ENCODE measurements around the gene TLE1. TPM values are rescaled to one million over a fixed set of nuclear protein-coding genes. Genes with fewer than 3 reads are reported as not detected.

TLE1 gene
- total RNA-seq, 1 donor from 2014 or later: 32.2 TPM

DNA sequence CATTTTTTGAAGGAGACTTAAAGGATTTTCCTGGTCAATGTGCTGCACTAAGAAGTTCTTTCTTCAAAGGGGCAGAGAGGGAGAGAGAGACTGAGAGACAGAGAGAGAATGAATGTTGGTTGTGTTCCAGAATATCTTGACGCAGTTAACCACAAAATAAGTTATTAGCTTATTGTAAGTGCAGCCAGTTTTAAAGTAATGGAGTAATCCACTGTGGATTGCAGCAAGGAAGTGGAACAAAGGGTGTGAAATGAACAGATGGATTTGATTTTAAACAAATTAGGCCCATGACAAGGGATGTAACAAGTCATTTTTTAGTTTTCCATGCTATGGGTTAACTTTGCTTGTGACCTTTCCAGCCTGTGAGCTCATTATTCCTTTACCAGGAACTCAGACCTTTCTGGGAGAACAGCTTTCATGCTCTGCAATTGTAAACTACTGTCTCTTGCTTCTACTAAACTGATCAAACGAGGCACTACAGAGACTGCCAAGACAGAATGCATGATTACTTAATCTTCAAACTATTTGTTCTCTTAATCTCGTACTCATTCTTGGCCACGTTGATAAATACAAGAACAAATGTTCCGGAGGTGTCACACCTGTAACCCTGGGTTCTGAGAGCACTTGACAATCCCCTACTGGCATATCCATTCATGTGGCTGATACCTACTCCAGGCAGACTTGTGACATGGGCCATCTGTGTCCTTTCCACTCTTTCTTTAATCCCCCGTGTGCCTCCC is 131.1 kb downstream of the TLE1 start:
- DNase-seq (ENCODE audit: low spot score in 2 of 2): no peak
- no peak for FAIRE-seq

DNA sequence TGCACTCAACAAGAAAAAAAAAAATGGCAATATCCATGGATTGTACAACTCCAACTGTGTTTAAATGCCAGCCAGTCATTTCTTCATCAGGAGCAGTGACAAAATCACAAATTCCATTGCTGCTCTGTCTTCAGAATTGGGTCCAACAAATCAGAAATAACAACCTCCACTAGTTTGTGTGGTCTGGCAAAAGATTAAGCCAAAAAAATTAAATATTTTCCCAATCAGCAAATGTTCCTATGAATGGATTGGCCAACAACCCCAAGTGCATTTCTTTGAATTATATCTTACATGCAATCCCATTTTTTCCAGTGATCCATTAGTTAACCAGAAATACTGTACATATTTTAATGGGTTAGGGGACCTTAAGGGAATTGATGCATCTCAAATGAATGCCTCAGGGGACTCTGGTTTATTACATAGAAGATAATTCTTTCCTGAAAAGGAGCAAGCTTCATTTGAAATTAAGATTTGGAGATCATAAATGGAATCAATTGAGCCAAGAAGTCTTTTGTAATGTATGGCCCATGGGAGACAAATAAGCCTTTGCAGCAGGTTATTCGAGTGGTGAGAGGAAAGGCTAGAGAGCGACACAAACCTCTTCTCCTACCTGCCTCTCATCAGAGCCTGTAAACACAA is 131.8 kb downstream of the TLE1 start:
- FAIRE-seq: no peak
- DNase-seq (ENCODE audit: low spot score in 2 of 2): no peak

DNA sequence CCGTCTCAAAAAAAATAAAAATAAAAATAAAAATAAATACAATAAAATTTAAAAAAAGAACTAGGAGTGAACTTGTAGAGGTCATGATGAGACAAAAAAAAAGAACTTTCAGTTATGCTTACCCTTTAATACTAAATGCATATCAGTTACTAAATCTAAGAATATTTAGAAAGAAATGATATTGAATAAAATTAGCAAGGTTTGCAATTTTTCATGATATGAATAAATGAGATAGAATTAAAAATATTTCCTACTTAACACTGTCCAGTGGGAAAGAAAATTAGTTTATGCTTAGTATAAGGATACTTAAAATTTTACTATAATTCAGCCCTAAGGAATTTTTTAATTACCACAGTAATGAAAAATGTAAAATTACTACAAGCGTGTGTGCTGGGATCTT is 132.4 kb downstream of the TLE1 start:
- FAIRE-seq: no peak
- no peak for DNase-seq (ENCODE audit: low spot score in 2 of 2)

- FAIRE-seq: no peak
- DNase-seq (ENCODE audit: low spot score in 2 of 2): no peak
Measured at GRCh38 chr9:81552581-81552991, 136.8 kb downstream of the TLE1 start.

DNA sequence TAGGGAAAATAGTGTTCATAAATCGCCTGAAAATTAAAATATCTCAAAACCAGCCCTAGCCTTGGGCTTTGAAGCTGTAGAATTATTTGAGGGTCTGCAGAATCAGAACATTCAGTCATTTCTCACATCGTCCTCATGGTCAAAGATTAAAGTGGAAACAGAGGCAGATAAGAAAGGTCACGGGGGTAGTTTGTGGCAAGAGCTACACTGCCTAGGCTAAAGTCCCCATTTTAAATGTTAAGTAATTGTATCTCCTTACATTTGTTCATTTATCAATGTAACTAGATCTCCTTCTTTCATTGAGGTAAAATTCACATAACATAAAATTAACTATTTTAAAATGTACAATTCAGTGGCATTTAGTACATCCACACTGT is 139.2 kb downstream of the TLE1 start:
- DNase-seq (ENCODE audit: low spot score in 2 of 2) (no peak), FAIRE-seq (no peak)

DNA sequence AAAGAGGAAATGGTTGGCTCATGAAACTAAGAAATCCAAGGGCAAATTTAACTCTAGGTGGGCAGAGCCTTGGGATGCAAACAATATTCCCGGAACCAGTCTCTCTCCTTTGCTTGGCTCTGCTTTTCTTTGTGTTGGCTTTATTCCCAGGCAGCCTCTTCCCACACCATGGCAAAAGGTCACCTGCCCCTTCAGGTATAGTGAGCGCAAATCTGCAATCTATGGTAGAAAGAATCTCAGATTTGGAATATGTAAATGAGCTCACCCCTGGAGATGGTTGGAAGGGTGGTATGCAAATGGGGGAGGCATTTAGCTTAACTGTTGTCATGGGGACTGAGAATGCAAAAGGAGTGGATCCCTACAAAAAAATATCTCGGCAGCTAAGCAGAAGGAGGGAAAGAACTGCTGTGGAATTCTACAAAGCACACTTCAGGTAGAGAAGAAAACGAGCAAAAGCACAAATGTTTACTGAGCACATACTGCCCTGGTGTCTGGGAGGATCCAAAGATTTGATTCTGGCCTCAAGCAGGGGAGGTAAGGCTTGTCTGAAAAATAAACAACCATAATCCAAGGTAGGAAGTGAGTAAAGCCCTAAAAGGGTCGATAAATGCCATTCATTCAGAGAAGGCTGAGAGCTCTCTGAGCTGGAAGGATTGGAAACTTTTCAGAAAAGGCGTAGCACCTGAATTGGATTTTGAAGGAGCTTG is 139.7 kb downstream of the TLE1 start:
- FAIRE-seq (no peak), DNase-seq (ENCODE audit: low spot score in 2 of 2) (no peak)

GRCh38 chr9:81548911-81549310 is 140.4 kb downstream of the TLE1 start:
- DNase-seq (ENCODE audit: low spot score in 2 of 2) (no peak), FAIRE-seq (no peak)

DNA sequence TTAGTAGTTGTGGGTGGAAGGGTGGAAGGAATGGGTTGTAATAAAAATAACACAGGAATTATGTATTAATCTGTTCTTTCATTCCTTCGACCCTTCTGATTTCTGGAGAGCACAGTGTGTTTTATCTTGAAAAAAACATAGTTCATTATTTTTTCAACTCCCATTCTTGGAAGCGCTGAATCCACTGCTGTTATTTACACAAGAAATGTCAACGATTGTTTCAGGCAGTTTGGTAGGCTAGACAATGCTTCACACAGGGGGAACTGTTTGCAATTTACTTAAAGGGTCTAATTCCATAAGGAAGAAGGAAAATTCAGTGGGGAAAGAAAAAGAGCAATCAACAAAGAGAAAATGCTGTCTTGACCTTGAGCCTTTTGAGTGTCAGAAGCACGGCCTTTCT is 142.9 kb downstream of the TLE1 start:
- FAIRE-seq (no peak), DNase-seq (ENCODE audit: low spot score in 2 of 2) (no peak)

GRCh38 chr9:81543695-81544094 is 145.7 kb downstream of the TLE1 start:
- FAIRE-seq: no peak
- DNase-seq (ENCODE audit: low spot score in 2 of 2): no peak

DNA sequence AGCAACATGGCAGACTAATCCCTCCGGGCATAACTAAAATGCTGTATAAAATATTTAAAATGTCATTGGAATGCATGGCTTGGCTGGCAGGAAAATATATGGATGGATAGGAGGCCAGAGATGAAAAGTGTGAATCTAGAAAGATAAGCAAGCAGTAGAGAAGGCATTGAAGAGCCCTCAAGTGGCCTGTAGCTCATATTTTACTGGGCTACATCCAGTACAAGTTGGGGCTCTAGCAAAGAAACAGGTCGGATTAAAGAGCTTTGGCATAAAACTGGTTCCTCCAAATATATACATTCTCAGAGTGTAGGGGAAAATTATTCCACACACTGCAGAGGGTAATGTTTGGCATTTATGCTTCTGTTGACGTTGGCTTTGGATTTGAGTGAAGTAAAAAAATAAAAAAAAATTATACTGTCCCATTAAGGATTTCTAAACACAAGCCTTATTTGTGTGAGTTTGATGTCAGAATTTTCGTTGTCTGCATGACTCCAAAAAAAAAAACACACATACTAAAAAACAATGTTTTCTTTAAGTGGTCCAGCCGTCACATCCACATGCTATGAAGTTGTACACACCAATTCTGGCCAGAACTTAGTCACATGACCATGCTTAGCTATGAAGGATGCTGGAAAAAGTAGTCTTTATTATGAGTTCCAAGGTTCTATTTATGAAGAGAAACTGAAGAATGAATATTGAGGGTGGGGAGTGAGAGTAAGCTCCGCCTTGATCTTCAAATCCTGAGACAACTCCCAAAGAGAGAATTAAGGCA is 147.0 kb downstream of the TLE1 start:
- DNase-seq (ENCODE audit: low spot score in 2 of 2) (no peak), FAIRE-seq (no peak)

GRCh38 chr9:81540142-81540710 is 149.1 kb downstream of the TLE1 start:
- DNase-seq (ENCODE audit: low spot score in 2 of 2) (no peak), FAIRE-seq (no peak)

DNA sequence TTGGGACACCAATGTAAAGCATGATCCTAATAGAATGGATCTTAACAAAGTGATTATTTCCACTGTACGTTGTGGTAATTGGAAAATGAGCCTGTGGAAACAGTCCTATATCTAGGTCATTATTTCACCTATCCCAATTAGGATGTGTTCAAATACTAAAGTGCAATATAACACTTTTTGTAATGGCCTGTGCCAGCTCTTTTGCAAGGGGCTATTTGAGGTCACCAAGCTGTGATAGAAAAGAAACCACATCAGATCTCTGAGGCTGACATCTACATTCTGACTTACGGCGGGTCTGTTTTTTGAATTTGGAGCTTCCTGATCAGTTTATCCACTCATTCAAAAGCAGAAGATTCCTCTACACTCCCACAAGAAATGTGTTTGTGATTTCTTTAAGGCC is 150.0 kb downstream of the TLE1 start:
- FAIRE-seq (no peak), DNase-seq (ENCODE audit: low spot score in 2 of 2) (no peak)

GRCh38 chr9:81538890-81539289 is 150.5 kb downstream of the TLE1 start:
- no peak for DNase-seq (ENCODE audit: low spot score in 2 of 2)

DNA sequence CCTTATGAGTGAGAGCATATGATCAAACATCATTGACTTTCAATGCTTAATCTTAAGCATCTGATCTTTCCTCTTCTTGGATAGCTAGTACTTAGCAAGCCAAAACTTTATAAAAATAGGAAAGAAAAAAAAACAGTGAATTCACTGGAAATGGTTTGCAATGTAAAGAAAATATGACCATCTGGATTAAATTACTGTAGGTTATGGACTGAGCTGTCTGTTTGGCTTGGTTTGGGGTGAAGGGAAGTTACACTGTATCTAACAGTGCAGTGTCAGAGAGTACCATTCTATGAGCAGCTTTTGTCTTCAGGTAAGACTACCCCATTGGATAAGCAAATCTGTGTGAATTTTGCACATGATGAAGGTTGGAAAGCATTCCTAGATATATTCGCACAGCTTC is 151.4 kb downstream of the TLE1 start:
- FAIRE-seq (no peak), DNase-seq (ENCODE audit: low spot score in 2 of 2) (no peak)

More at GRCh38 chr9:81538890-81539289, 150.5 kb downstream of the TLE1 start:
- no peak for FAIRE-seq

DNA sequence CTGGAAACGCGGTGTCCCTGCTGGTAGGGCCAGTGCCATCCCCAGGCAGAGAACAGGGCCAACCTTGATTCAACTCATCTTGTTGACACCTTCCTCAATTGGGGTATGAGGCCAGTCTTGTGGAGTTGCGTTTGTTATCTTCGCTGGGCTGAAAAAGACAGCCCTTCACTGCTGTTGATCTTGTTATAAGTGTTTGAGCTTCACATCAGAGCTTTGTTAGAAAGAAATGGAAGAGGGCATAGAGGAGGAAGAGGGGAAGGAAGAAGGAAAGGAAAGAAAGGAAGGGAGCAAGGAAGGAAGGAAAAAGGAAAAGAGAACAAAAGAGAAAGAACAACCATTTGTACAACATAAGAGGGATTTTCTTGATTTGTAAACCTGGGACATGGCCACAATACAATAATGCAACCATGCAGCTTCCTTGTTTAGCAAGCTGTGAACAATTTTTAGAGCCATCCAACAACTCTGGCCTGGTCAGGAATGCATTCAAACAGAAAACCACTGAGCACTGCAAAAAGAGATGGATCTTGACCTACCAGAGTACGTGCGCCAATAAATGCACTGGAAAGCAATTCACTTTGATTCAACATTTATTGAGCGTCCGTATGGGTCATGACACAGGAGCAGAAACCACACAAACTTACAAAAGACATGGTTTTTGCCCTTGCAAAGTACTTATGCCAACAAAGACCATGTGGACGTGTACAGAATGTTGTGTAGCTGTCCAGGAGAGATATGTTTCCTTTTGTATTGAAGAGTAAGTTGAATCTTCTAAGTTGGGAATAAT is 152.9 kb downstream of the TLE1 start:
- no peak for FAIRE-seq

DNA sequence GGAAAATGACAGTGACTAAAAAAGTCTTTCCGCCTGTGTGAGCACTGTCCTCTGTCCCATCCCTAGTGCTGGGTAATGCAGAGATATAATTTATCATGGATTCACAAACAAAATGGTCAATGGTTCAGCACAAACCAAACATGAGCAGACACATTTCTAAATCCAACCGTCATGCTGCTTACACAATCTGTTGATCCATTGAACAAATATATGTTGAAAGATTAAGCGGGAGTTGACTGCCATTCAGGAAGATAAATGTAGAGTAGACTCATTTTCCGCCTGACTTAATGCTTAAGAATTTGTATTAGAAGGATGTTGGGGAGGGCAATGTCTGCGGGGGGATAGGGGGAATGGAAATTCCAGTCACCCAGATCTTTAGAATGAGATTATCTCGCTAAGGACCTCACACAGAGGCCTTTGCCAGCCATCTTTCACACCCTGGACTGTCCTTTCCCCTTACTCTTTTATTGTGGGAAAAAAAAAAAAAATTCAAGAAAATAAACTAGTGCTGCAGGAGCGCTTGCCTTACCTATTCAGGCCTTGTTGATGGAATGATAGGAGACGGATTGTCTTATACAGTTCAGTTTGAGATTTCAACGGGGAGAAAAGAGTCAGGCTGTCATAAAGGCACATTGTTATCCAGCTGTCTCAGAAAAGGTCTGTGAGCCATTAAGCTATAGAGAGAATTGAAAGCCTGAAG is 153.7 kb downstream of the TLE1 start:
- DNase-seq (ENCODE audit: low spot score in 2 of 2) (no peak), FAIRE-seq (no peak)

More for the DNA sequence above, 152.9 kb downstream of the TLE1 start:
- DNase-seq (ENCODE audit: low spot score in 2 of 2): no peak

DNA sequence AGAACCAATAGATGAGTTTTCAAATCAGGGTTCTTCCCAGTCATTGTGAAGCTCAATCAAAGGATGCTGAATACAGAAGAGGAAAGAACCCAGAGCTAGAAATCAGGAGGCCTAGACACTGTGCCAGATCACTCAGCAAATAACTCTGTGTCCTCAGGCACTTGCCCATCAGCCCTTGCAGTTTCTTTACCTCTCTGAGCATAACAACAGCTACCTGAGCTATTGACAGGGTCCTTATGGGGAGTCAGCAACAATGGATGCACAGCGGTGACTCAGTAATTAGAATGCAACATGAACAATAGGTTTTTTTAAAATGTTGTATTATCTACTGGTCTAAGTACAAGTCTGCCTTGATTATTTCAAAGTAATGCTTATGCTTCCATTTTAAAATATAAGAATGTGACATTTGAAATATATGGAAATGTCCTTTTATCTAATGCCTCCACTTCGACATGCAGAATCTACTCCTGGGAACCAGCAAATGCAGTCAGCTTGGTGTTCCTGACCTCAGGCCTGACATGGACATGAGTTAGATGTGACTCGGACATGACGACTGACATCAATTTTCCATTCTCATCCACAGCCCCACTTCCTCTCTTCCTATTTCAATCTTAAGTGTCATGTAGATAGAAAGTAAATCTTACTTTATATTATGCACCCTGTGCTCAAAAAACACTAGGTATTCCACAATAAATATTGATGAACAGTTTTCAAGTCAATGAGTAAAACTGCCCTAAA is 155.0 kb downstream of the TLE1 start:
- FAIRE-seq (no peak), DNase-seq (ENCODE audit: low spot score in 2 of 2) (no peak)

All from frontal cortex (tissue), 4 donors.